ENCODE results near the gene CHST10.
"Not testable (repeated sequence)": the region's sequence is repeated elsewhere in the genome, so short reads cannot be mapped to it uniquely, and the experiment has no call there.

CHST10 gene

DNA sequence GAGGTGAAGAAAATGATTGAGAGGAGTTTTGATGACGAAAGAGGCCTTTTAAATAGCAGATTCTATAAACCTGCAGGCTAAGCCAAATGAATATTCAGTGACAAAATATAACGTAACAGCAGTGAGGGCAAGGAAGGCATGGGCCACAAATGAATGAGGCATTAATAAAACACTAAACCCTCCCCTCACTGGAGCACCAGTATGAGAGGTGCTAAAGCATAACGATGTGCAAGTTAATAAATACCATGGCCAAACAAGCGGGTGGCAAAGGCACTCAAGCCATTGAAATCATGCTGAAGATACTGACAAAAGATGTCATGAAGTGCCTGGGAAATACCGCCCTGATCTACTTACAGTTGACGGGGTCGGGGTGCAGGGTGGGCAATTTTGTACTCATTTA is 64.9 kb downstream of the CHST10 start:
- no peak overlapping the region for H3K9ac ChIP-seq (ENCODE audit: low read length)
- H3K4me1 ChIP-seq (ENCODE audit: insufficient read depth, low read length), result no peaks in the 10 kb centered on the region
- no peaks in the 10 kb centered on the region for H3K36me3 ChIP-seq (ENCODE audit: insufficient read depth, low read length)
- H3K4me3 ChIP-seq (ENCODE audit: low read depth in 1 of 2, low read length in 2 of 2), result no peak overlapping the region
- H3K9me3 ChIP-seq (ENCODE audit: low read length), result peaks cover 4% of the 10 kb centered on the region
- H3K27me3 ChIP-seq (ENCODE audit: control insufficient read depth in 1 of 2, insufficient read depth in 2 of 2, low read length in 2 of 2), result no peaks in the 10 kb centered on the region
- no peak overlapping the region for H3K27ac ChIP-seq (ENCODE audit: low read depth, low read length)

DNA sequence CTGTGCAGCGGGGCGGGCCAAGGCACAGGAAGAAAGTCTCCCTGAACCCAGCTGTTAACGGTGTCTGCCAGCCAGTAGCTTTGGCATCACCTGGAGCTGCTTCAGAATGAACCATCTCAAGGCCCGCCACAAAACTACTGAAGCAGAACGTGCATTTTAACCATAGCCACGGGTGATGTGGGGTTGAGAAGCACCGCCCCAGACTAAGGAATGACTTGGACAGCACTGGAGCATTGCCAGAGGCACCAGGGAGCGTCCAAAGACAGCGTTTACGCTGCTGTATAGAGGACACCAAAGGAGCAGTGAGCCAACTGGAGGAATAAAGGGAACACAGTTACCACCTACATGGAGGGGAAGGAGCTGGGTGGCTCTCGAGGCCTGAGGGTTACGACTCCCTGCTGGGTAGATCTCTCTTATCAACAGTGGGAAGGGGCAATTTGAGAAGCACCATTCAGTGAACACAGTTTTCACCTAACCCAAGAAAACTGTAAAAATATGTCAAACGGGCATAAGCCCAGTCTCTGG is 66.7 kb downstream of the CHST10 start:
- H3K27me3 ChIP-seq (ENCODE audit: control insufficient read depth in 1 of 2, insufficient read depth in 2 of 2, low read length in 2 of 2), result no peaks in the 10 kb centered on the region
- no peak overlapping the region for H3K4me3 ChIP-seq (ENCODE audit: low read depth in 1 of 2, low read length in 2 of 2)
- H3K27ac ChIP-seq (ENCODE audit: low read depth, low read length), result no peak overlapping the region
- H3K36me3 ChIP-seq (ENCODE audit: insufficient read depth, low read length), result no peaks in the 10 kb centered on the region
- H3K4me1 ChIP-seq (ENCODE audit: insufficient read depth, low read length), result no peaks in the 10 kb centered on the region
- no peak overlapping the region for H3K9ac ChIP-seq (ENCODE audit: low read length)
- peaks cover 4% of the 10 kb centered on the region for H3K9me3 ChIP-seq (ENCODE audit: low read length)

DNA sequence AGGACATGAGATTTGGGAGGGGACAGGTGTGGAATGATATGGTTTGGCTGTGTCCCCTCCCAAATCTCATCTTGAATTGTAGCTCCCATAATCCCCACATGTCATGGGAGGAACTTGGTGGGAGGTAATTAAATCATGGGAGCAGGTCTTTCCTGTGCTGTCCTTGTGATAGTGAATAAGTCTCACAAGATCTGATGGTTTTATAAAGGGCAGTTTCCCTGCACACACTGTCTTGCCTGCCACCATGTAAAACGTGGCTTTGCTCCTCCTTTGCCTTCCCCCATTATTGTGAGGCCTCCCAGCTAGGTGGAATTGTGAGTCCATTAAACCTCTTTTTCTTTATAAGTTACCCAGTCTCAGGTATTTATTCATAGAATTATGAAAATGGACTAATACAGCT is 72.3 kb downstream of the CHST10 start:
- not testable (repeated sequence) for H3K4me3 ChIP-seq (ENCODE audit: low read depth in 1 of 2, low read length in 2 of 2); H3K9me3 ChIP-seq (ENCODE audit: low read length); H3K27me3 ChIP-seq (ENCODE audit: control insufficient read depth in 1 of 2, insufficient read depth in 2 of 2, low read length in 2 of 2); H3K4me1 ChIP-seq (ENCODE audit: insufficient read depth, low read length); H3K36me3 ChIP-seq (ENCODE audit: insufficient read depth, low read length); H3K9ac ChIP-seq (ENCODE audit: low read length); H3K27ac ChIP-seq (ENCODE audit: low read depth, low read length)

DNA sequence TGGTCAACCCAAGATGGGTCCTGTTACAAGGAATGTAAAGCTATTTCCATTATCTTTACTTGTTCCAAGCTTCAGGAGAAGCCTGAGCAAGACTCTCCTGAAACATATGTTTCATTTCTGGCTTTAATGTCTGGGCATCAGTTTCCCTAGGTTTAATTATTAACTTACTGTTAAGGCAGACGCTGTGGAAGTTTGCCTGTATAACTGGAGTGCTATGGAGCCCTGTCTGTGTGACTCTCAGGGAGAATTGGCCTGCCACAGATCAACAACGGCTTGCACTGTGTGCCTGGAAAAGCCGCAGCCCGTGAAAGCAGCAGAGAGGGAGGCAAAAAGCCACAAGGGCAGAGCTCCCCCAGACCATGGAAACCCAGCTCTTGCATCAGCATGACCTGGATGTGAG is 73.0 kb downstream of the CHST10 start:
- Histone ChIP-seq H3K4me3 (ENCODE audit: low read depth in 1 of 2, low read length in 2 of 2) (no peak overlapping the region), H3K36me3 (ENCODE audit: insufficient read depth, low read length) (no peaks in the 10 kb centered on the region), H3K9ac (ENCODE audit: low read length) (no peak overlapping the region), H3K9me3 (ENCODE audit: low read length) (peaks cover 2% of the 10 kb centered on the region), H3K27ac (ENCODE audit: low read depth, low read length) (no peak overlapping the region), H3K27me3 (ENCODE audit: control insufficient read depth in 1 of 2, insufficient read depth in 2 of 2, low read length in 2 of 2) (no peaks in the 10 kb centered on the region), H3K4me1 (ENCODE audit: insufficient read depth, low read length) (no peaks in the 10 kb centered on the region)

- H3K36me3 ChIP-seq (ENCODE audit: insufficient read depth, low read length); H3K4me1 ChIP-seq (ENCODE audit: insufficient read depth, low read length); H3K27me3 ChIP-seq (ENCODE audit: control insufficient read depth in 1 of 2, insufficient read depth in 2 of 2, low read length in 2 of 2); H3K27ac ChIP-seq (ENCODE audit: low read depth, low read length); H3K4me3 ChIP-seq (ENCODE audit: low read depth in 1 of 2, low read length in 2 of 2); H3K9me3 ChIP-seq (ENCODE audit: low read length); H3K9ac ChIP-seq (ENCODE audit: low read length): not testable (repeated sequence)
These were observed 75.0 kb downstream of the CHST10 start for GRCh38 chr2:100342466-100342865.
